Measurements from ENCODE around the gene CHST3.

- TF ChIP-seq CTCF (IDR thresholded peaks at IDR 0.05): no peak
- TF ChIP-seq POLR2A (IDR thresholded peaks at IDR 0.05): no peak
Observed at GRCh38 chr10:72030762-72031543, 66.8 kb downstream of the CHST3 start.
